HG03159 (cell line): ENCODE results near the gene ADAMTS2.

Experiments used
- ATAC-seq: cut with Tn5 transposase; IDR thresholded peaks from one replicate; pipeline ENCODE4 v1.9.1; 2021; ENCODE audit warnings: mild to moderate bottlenecking, moderate library complexity; ENCODE audit not compliant: unreplicated experiment

The ADAMTS2 gene

GRCh38 chr5:179185941-179186411, 159.3 kb downstream of the ADAMTS2 start:
- no peak for ATAC-seq

DNA sequence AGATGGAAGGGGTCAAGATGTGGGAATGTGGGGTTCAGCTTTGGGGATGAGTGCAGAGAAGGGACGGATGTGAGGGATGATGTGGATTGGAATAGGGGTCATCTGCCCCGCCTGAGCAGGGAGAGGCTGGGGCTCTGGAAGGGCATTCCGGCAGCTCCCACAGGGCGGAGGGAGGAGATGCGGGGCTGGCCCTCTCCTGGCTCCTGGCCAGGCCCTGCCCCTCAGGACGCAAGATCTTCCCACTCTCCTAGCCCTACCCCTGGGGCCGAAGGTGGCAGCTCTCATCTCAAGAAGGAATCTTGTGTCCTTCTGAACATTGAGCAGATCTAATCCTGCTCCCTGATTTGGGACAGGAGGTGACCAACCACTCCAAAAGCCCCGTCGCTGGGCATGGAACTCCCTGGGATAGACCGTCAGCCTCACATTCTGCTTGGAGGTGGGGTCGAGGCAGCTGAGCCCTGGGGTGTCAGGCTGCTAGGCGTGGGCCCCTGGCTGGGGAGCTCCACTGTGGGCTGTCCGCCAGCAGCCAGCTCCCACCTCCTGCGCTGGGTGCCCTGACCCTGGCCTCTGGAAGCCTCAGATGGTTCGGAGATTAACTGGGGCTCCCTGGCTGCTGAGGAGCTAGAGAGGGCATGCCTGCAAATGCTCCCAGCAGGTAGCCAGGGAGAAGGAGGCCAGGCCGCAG, 159.9 kb downstream of the ADAMTS2 start:
- ATAC-seq, result no peak

- ATAC-seq, result no peak
These were observed 160.7 kb downstream of the ADAMTS2 start for GRCh38 chr5:179184521-179185050.

DNA sequence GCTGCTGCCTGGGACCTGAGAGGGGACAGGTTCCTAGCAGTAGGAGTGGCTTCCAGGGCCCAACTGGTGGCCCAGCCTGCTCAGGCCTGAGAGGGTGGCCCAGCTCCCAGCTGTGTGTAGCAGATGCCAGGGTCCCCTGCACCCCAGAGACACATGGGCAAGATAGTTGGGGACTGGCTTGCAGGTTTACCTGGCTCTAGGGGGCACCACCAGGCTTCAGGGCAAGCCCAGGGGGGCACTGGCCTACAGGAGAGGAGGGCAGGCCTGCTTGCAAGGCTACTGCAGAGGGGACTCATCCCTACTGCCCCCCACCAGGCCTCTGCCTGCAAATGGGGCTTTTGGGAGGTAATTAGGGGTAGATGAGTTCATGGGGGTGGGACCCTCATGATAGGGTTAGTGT, 161.8 kb downstream of the ADAMTS2 start:
- no peak for ATAC-seq

DNA sequence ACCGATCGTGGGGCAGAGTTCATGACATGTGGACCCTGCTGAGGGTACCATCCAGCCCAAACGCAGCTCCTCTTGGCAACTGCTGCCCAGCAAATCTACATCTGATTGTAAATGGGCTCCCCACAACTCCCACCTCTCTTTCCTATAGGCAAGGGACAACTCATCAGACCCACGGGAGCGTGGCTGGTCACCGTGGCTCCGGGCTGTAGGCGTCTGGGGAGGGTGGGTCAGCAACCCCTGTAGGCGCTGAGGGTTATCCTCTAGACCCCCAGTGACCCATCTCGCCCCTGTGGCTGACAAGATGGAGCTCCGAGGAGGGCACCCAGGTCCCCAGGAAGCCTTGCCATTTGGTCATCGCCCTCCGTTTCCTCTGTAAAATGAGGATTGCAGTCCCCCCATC, 162.7 kb downstream of the ADAMTS2 start:
- ATAC-seq, result no peak

- ATAC-seq, result no peak
These were observed 163.3 kb downstream of the ADAMTS2 start for GRCh38 chr5:179181988-179182387.

GRCh38 chr5:179180921-179181645, 164.2 kb downstream of the ADAMTS2 start:
- ATAC-seq, result no peak

DNA sequence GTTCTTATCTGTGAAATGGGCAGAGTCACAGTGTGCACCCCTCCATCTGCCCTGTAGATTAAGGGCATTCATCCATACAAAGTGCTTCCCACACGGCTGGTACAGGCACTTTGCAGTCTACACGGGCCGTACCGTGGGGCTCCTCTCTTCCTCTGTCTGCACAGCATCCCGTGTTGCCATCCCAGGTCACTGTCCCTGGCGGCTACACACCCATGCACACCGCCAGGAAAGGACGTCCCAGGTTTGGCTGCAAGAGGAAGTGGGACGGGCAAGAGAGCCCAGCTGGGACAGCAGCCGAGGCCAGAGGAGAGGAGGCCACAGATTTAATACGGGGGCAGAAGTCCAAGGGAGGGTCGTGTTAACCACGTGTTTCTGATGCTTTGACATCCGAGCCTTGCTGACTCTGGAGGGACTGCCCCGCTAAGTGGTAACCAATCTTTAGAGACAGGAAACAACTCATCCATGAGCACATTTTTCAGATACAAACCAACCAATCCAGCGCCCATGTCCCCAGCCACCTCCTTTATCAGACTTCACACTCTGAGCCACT, 165.1 kb downstream of the ADAMTS2 start:
- no peak for ATAC-seq

DNA sequence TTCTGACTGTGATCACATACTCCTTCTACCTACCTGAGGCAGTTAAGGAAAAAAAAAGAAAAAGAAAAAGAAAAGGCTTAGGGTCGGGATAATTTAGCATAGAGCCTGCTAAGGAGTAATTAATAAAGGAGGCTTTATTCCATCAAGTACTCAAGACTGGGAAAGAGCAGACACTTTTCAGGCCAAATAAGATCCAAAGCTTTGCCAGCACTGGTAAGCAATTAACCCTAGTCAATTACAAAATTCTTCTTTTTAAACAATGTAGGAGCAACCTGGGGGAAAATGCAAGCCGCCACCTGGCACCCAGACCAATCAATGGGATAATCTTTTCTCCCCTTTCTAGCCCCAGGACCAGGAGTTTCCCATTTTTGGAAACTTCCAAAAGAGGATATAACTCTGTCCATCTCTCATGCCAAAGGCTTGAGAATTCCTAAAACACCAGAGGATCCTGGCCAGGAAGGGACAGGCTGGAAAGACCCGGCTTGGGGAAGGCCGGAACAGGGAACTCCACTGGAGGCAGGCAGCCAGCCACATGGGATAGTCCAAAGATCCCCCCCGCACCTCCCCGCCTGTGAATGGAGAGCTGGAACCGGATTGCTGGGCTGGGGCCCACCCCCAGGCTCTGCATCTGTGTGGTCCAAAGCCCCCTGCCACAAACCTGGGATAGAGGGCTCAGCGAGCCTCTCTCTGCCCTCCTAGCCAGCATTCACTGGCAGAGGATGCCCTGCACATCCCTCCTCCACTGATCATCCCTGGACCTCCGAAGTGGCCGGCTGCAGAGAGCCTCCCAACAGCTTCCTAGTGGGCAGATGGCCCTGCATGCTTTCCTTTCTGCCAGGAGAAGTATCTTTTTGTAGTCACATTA, 167.3 kb downstream of the ADAMTS2 start:
- no peak for ATAC-seq

DNA sequence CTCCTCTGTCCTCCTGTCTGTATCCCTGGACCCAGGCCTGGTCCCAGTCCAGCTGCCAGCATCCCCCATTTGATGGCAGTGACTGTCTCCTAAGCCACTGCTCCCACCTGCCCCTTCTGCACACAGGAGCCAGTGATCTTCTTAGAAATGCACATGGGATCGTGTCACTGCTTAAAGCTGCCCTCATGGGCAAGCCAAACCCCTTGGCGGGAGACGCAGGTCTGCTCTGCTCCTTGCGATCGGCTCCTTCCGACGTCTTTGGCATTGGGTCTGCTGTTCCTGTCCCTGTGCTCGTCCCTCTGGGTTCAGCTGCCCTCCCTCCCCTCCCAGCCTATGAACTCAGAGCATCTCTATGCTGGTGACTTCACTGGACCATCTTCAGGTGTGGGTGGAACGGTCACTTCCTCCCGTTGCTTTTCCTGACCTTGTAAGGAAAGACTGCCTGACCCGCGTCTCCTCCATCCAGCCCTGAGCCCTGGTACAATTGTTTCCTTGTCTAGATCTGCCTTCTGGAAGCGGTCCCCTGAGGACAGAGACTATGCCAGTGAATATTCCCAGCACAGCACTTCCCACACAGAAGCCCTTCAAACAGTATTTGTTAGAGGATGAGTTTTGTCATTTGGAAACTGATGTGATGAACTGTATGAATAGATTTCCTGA, 168.6 kb downstream of the ADAMTS2 start:
- ATAC-seq, result no peak

- ATAC-seq, result no peak
These were observed 169.1 kb downstream of the ADAMTS2 start for GRCh38 chr5:179176166-179176565.

DNA sequence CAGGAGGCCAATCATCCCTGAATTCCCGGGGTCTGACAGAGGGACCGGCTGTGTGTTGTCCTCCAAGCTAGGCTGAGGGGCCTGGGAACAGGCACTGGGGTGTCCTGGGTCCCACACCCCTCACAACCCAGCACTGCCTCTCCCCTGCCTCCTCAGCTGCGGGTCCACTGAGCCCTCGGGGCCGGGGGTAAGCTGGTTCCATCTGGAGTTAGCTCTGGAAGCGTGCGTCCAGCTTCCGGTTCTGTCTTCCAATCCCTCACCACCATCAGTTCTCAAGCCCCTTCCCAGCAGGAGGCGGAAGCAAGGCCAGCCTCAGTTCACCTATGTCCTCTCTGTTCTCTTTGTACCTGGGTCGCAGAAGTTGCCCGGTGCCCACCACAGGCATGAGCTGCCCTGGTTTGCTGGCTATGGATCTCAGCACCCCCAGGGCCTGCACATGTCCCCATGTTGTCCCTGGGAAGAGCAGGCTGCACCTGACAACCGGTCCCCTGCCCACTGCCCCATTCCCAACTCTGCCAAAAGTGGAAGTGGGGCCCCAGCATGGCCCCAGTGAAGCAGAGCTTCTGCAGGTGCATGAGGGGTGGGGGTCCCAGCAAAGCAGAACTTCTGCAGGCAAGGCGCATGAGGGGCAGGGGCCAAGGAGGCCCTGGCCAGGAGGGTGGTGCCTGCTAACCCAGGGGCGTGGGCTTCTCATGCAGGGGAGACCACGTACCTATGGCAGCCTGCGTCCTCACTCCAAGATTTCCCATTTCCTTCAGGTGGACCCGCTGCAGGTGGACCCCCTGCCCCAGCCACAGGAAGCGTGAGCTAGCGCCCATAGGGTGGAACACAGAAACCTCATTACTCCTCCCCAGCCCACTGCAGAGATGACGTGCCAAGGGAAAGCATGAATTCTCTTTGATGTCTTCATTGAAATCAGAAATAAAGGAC, 173.2 kb downstream of the ADAMTS2 start:
- no peak for ATAC-seq

GRCh38 chr5:179171251-179171815, 173.9 kb downstream of the ADAMTS2 start:
- no peak for ATAC-seq

- no peak for ATAC-seq
These were observed 174.7 kb downstream of the ADAMTS2 start for GRCh38 chr5:179170606-179171005.

DNA sequence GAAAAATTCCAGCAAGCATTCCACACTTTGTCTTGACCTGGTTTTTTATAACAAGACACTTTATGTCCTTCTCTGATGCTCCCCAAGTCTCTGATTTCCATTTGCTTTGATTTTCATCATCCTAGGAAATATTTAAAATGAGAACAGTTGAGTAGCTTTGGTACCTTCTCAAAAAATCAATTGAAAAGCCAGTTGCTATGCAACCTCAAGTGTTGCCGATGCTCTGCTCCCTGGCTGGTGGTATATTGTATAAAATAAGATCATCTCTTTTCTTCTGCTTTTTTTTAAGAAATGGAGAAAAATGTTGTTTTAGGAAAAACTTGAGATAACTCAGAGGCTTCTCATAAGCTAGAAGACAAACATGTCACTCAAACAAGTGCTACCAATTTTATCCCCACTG, 175.4 kb downstream of the ADAMTS2 start:
- no peak for ATAC-seq

DNA sequence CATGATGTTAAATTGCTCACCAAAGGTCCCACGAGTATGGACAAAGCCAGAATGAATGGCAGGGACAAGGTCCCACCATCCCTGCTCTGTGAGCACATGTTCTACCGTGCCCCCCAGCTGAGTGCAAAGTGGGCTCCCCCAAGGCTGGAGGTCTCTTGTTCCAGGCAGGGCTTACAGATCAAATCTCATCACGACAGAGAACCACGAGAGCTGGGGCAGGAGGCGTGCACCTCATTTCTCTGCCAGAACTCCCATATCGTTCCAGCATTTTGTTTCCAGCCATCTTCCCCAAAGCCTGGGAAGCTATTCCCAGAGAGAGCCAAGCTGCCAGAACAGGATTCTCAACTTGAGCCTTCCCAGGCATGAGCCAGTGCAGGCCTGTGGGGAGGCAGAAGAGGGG, 176.6 kb downstream of the ADAMTS2 start:
- ATAC-seq, result no peak

DNA sequence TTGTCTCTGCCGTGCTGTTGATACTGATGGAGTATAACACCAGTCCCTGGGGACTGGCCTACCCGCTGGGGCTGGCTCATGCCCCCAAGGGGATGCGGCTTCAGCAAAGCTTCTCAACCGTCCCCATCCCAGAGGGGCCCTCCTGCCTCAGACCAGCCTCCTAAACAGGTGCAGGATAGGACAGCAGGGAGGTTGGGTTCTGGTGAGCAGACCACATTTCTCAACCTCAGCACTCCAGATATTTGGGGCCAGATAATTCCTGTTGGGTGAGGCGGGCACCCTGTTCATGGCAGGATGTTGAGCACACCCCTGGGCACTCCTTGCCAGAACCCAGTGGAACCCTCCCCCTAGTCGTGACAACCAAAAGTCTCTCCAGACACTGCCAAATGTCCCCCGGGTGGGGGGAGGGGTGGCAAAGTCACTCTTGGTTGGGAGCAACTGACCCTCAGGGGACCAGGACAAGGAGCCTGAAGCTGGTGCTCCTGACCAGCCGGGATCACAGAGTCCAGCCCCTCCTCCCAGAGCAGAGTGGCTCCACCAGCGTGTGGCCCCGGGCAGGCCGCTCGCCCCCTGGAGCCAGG, 177.3 kb downstream of the ADAMTS2 start:
- ATAC-seq, result no peak
